Neutrophil (primary cell): ENCODE data around the gene KLHDC4.

Source experiments
- H3K27ac ChIP-seq: fragments of 200-600 bp; sonication (generic); 2 replicates; pipeline ENCODE4 v1.5.1; 2016; ENCODE audit warnings: mild to moderate bottlenecking, moderate library complexity
- H3K27me3 ChIP-seq: fragments of 200-600 bp; sonication (generic); 2 replicates; pipeline ENCODE4 v1.6.0; 2016; ENCODE audit warnings: mild to moderate bottlenecking
- H3K36me3 ChIP-seq: fragments of 200-600 bp; sonication (generic); 2 replicates; pipeline ENCODE4 v1.5.1; 2017
- H3K4me1 ChIP-seq, 2 experiments: fragments of 200-600 bp in 1 of 2; sonication (generic) in 1 of 2; 1 replicate in 1 of 2; 2 replicates in 1 of 2; pipeline versions ENCODE4 v1.5.1 to v1.6.1; 2013 to 2016; ENCODE audit warnings: low read depth in 1 of 2, low read length in 1 of 2, mild to moderate bottlenecking in 1 of 2, moderate library complexity in 1 of 2; ENCODE audit not compliant: control insufficient read depth in 1 of 2, insufficient read depth in 1 of 2
- H3K4me3 ChIP-seq, 2 experiments: fragments of 200-600 bp in 1 of 2; sonication (generic) in 1 of 2; 1 replicate in 1 of 2; 2 replicates in 1 of 2; pipeline ENCODE4 v1.5.1; 2013 to 2016; ENCODE audit warnings: low read depth in 1 of 2, low read length in 1 of 2, mild to moderate bottlenecking in 1 of 2, moderate library complexity in 1 of 2
- H3K9me3 ChIP-seq: fragments of 200-600 bp; sonication (generic); 2 replicates; pipeline ENCODE4 v1.5.1; 2016
- CTCF ChIP-seq: fragments of 200-600 bp; sonication (generic); IDR thresholded peaks from 2 replicates; pipeline ENCODE4 v1.5.1; 2016; ENCODE audit warnings: antibody characterized with exemption

KLHDC4 gene

GRCh38 chr16:87662254-87663204 lies 103.3 kb downstream of the KLHDC4 start:
- no peak overlapping the region for H3K27ac ChIP-seq
- no peaks in the 10 kb centered on the region for H3K9me3 ChIP-seq
- no peaks in the 10 kb centered on the region for H3K36me3 ChIP-seq
- H3K4me3 ChIP-seq: no peak overlapping the region
- H3K27me3 ChIP-seq: peaks cover 11% of the 10 kb centered on the region
- peaks cover 0 to 5% of the 10 kb centered on the region in 2 experiments for H3K4me1 ChIP-seq
- no peak for TF ChIP-seq CTCF

GRCh38 chr16:87661561-87661960 lies 104.2 kb downstream of the KLHDC4 start:
- H3K9me3 ChIP-seq: no peaks in the 10 kb centered on the region
- TF ChIP-seq CTCF: no peak
- no peak overlapping the region for H3K4me3 ChIP-seq
- peaks cover 11% of the 10 kb centered on the region for H3K27me3 ChIP-seq
- no peaks in the 10 kb centered on the region for H3K36me3 ChIP-seq
- peaks cover 0 to 5% of the 10 kb centered on the region in 2 experiments for H3K4me1 ChIP-seq
- H3K27ac ChIP-seq: no peak overlapping the region

- H3K4me3 ChIP-seq: no peak overlapping the region
- no peaks in the 10 kb centered on the region for H3K36me3 ChIP-seq
- no peak overlapping the region for H3K27ac ChIP-seq
- no peak for TF ChIP-seq CTCF
- H3K4me1 ChIP-seq: peaks cover 0 to 5% of the 10 kb centered on the region in 2 experiments
- H3K27me3 ChIP-seq: peaks cover 11% of the 10 kb centered on the region
- no peaks in the 10 kb centered on the region for H3K9me3 ChIP-seq
These were observed 107.1 kb downstream of the KLHDC4 start for GRCh38 chr16:87658564-87659225.
